OCI-LY7 (cell line): ENCODE measurements around the gene EXOG.

Experiments
- EZH2phosphoT487 ChIP-seq: fragments of 200-600 bp; sonication (generic); IDR thresholded peaks from 2 replicates; pipeline ENCODE4 v1.6.1; 2018; ENCODE audit warnings: low read depth, borderline replicate concordance, mild to moderate bottlenecking, mixed run types, antibody characterized with exemption, low read length, moderate library complexity, mixed read lengths
- TF ChIP-seq, protein P1 (sequence below): fragments of 200-600 bp; sonication (generic); conservative IDR thresholded peaks from 2 replicates; pipeline ENCODE4 v1.5.1; 2014; ENCODE audit warnings: mild to moderate bottlenecking, antibody characterized with exemption, low read length, moderate library complexity, mixed read lengths

DNA sequence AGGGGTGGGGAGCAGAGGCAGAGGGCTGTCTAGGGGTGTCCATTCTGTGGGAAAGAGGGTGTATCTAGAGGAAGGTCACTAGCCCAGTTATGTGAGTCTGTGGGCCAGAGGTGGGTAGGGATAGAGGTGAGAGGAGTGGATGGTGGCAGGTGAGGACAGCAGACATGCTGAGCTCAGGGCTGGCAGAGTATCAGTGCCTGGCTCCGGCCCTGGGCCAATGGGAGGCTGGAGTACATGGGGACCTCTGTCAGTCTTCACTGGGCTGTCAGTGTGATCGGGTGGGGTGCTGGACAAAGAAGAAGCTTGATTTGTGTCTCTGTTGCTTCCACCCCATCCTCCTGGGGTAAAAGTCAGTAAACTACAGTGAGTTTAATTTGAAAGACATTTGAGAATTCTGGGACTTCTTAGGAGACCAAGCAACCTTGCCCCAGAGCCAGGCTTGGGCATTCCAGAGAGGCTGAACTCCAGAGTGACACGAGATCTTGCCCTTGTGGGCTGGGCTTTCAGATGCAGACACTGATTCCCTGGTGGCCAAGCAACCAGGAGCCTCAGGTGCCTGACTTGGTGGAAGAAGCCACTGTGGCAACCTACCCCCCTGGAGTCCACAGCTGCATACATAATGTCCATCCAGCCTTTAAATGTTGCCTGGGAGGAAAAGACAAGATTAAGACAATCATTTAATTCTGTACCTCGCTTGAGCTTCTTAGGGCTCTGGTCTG is 60.7 kb downstream of the EXOG start:
- TF ChIP-seq, protein P1, sequence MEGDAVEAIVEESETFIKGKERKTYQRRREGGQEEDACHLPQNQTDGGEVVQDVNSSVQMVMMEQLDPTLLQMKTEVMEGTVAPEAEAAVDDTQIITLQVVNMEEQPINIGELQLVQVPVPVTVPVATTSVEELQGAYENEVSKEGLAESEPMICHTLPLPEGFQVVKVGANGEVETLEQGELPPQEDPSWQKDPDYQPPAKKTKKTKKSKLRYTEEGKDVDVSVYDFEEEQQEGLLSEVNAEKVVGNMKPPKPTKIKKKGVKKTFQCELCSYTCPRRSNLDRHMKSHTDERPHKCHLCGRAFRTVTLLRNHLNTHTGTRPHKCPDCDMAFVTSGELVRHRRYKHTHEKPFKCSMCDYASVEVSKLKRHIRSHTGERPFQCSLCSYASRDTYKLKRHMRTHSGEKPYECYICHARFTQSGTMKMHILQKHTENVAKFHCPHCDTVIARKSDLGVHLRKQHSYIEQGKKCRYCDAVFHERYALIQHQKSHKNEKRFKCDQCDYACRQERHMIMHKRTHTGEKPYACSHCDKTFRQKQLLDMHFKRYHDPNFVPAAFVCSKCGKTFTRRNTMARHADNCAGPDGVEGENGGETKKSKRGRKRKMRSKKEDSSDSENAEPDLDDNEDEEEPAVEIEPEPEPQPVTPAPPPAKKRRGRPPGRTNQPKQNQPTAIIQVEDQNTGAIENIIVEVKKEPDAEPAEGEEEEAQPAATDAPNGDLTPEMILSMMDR, result no peak
- no peak for TF ChIP-seq EZH2phosphoT487
